ENCODE data around the gene CARD10. TPM values are rescaled to one million over a fixed set of nuclear protein-coding genes. Genes with fewer than 3 reads are reported as not detected.

The CARD10 gene
- total and polyA plus RNA-seq, 8 donors, result 9.9 to 30.2 (median 13.9) TPM

GRCh38 chr22:37443977-37444376 is 75.2 kb downstream of the CARD10 start:
- H3K4me3 ChIP-seq, result no peak overlapping the region
- no peak for ATAC-seq
- H3K9me3 ChIP-seq, result no peaks in the 10 kb centered on the region
- H3K36me3 ChIP-seq, result no peaks in the 10 kb centered on the region
- DNase-seq, result no peak
- WGBS, 2 donors, result 51 to 61% methylated on average over 7 of the region's 7 CpGs
- no peak for FAIRE-seq
- intact Hi-C loops (cut with DNase I), result no loop called here
- no peaks in the 10 kb centered on the region for H3K4me1 ChIP-seq
- peaks cover 0 to 2% (median 0%) of the 10 kb centered on the region in 4 donors for H3K27me3 ChIP-seq
- H3K27ac ChIP-seq, result no peak overlapping the region
- no peak for TF ChIP-seq CTCF (IDR thresholded peaks at IDR 0.05)

GRCh38 chr22:37443086-37443485 is 76.1 kb downstream of the CARD10 start:
- Histone ChIP-seq H3K4me1 (no peaks in the 10 kb centered on the region), H3K27ac (no peak overlapping the region), H3K9me3 (no peaks in the 10 kb centered on the region), H3K4me3 (no peak overlapping the region), H3K36me3 (no peaks in the 10 kb centered on the region), H3K27me3 (peaks cover 0 to 2% (median 0%) of the 10 kb centered on the region in 4 donors)
- intact Hi-C loops (cut with DNase I), result no loop called here
- 68 to 76% methylated on average over 7 of the region's 7 CpGs for WGBS, 2 donors
- no peak for DNase-seq
- no peak for FAIRE-seq
- ATAC-seq, result no peak
- TF ChIP-seq CTCF (IDR thresholded peaks at IDR 0.05), result no peak

GRCh38 chr22:37442537-37442936 is 76.7 kb downstream of the CARD10 start:
- 74 to 76% methylated on average over 2 of the region's 2 CpGs for WGBS, 2 donors
- Histone ChIP-seq H3K27ac (no peak overlapping the region), H3K4me1 (no peaks in the 10 kb centered on the region), H3K4me3 (no peak overlapping the region), H3K9me3 (no peaks in the 10 kb centered on the region), H3K36me3 (no peaks in the 10 kb centered on the region), H3K27me3 (peaks cover 0 to 2% (median 0%) of the 10 kb centered on the region in 4 donors)
- no peak for TF ChIP-seq CTCF (IDR thresholded peaks at IDR 0.05)
- FAIRE-seq (no peak), DNase-seq (no peak), ATAC-seq (no peak)
- intact Hi-C loops (cut with DNase I), result no loop called here

- DNase-seq, result no peak
- Histone ChIP-seq H3K27me3 (peaks cover 0 to 2% (median 0%) of the 10 kb centered on the region in 4 donors), H3K9me3 (no peaks in the 10 kb centered on the region), H3K4me3 (no peak overlapping the region), H3K27ac (no peak overlapping the region), H3K36me3 (no peaks in the 10 kb centered on the region), H3K4me1 (no peaks in the 10 kb centered on the region)
- 39 to 43% methylated on average over 8 of the region's 8 CpGs for WGBS, 2 donors
- no peak for FAIRE-seq
- ATAC-seq, result no peak
- no peak for TF ChIP-seq CTCF (IDR thresholded peaks at IDR 0.05)
- intact Hi-C loops (cut with DNase I), result no loop called here
Measured at GRCh38 chr22:37442135-37442534, 77.1 kb downstream of the CARD10 start.

GRCh38 chr22:37440875-37441274 is 78.3 kb downstream of the CARD10 start:
- no peak for FAIRE-seq
- Histone ChIP-seq H3K27ac (no peak overlapping the region), H3K9me3 (no peaks in the 10 kb centered on the region), H3K4me1 (no peaks in the 10 kb centered on the region), H3K36me3 (no peaks in the 10 kb centered on the region), H3K4me3 (no peak overlapping the region), H3K27me3 (peaks cover 0 to 2% (median 0%) of the 10 kb centered on the region in 4 donors)
- intact Hi-C loops (cut with DNase I), result no loop called here
- TF ChIP-seq CTCF (IDR thresholded peaks at IDR 0.05), result no peak
- 70 to 86% methylated on average over 4 of the region's 4 CpGs for WGBS, 2 donors
- DNase-seq, result no peak
- ATAC-seq, result no peak

Other genes starting within 250 kb of the CARD10 start
- 10 to 100 TPM in 2 of 6 donors, 1 to 10 TPM in 3, under 1 TPM in 1; 0.79 to 12.0 (median 3.4) TPM for gene CYTH4, start 236.9 kb downstream of the CARD10 start, total RNA-seq
- gene CYTH4, start 236.9 kb downstream of the CARD10 start, polyA plus RNA-seq, result 1 to 10 TPM; 2.0 to 3.5 TPM
- gene ELFN2, start 91.9 kb downstream of the CARD10 start, total RNA-seq, result 1 to 10 TPM in 3 of 6 donors, under 1 TPM in 3; 0.19 to 1.8 (median 1.1) TPM
- 1 to 10 TPM in 1 of 2 donors, under 1 TPM in 1; 0.23 to 2.1 TPM for gene ELFN2, start 91.9 kb downstream of the CARD10 start, polyA plus RNA-seq
- 10 to 100 TPM in 1 of 6 donors, 1 to 10 TPM in 5; 1.5 to 10.5 (median 3.4) TPM for gene MFNG, start 33.0 kb downstream of the CARD10 start, total RNA-seq
- gene MFNG, start 33.0 kb downstream of the CARD10 start, polyA plus RNA-seq, result 1 to 10 TPM; 5.2 to 6.5 TPM
- gene CDC42EP1, start 41.1 kb upstream of the CARD10 start, total RNA-seq, result 100 to 1,000 TPM in 2 of 6 donors, 10 to 100 TPM in 4; 68.8 to 139 (median 96.1) TPM
- 10 to 100 TPM; 78.2 to 79.0 TPM for gene CDC42EP1, start 41.1 kb upstream of the CARD10 start, polyA plus RNA-seq
- gene LGALS2, start 60.7 kb upstream of the CARD10 start, total RNA-seq, result 10 to 100 TPM; 16.0 to 99.5 (median 40.9) TPM
- gene LGALS2, start 60.7 kb upstream of the CARD10 start, polyA plus RNA-seq, result 10 to 100 TPM; 26.2 to 61.7 TPM
- gene GGA1, start 89.4 kb upstream of the CARD10 start, total RNA-seq, result 10 to 100 TPM; 17.9 to 36.4 (median 21.5) TPM
- gene GGA1, start 89.4 kb upstream of the CARD10 start, polyA plus RNA-seq, result 10 to 100 TPM; 81.5 to 84.9 TPM
- 1 to 10 TPM; 2.0 to 9.3 (median 3.9) TPM for gene SH3BP1, start 120.3 kb upstream of the CARD10 start, total RNA-seq
- gene SH3BP1, start 120.3 kb upstream of the CARD10 start, polyA plus RNA-seq, result 1 to 10 TPM; 2.7 to 5.9 TPM
- gene PDXP, start 139.3 kb upstream of the CARD10 start, total RNA-seq, result 1 to 10 TPM; 3.6 to 6.8 (median 5.4) TPM
- gene PDXP, start 139.3 kb upstream of the CARD10 start, polyA plus RNA-seq, result 10 to 100 TPM in 1 of 2 donors, 1 to 10 TPM in 1; 4.6 to 16.3 TPM
- 100 to 1,000 TPM in 2 of 6 donors, 10 to 100 TPM in 4; 15.9 to 191 (median 40.9) TPM for gene LGALS1, start 156.2 kb upstream of the CARD10 start, total RNA-seq
- gene LGALS1, start 156.2 kb upstream of the CARD10 start, polyA plus RNA-seq, result 100 to 1,000 TPM; 172 to 249 TPM
- 10 to 100 TPM in 2 of 6 donors, 1 to 10 TPM in 4; 6.0 to 12.3 (median 8.5) TPM for gene NOL12, start 166.9 kb upstream of the CARD10 start, total RNA-seq
- gene NOL12, start 166.9 kb upstream of the CARD10 start, polyA plus RNA-seq, result 10 to 100 TPM; 19.0 to 25.6 TPM
- 10 to 100 TPM; 17.4 to 36.6 (median 26.0) TPM for gene TRIOBP, start 177.6 kb upstream of the CARD10 start, total RNA-seq
- gene TRIOBP, start 177.6 kb upstream of the CARD10 start, polyA plus RNA-seq, result 10 to 100 TPM; 23.4 to 24.2 TPM

All from pancreas (tissue), 10 donors.